Measurements from ENCODE around the gene TMCC1.
"Not testable (repeated sequence)": the region's sequence is repeated elsewhere in the genome, so short reads cannot be mapped to it uniquely, and the experiment has no call there.

TMCC1 gene

GRCh38 chr3:129764090-129764489, 129.4 kb downstream of the TMCC1 start:
- no peak for DNase-seq (ENCODE audit: low read depth)
- TF ChIP-seq CTCF (IDR thresholded peaks at IDR 0.05; ENCODE audit: insufficient read depth, low read depth, low read length, missing control alignments): no peak
- no peak overlapping the region for H3K4me3 ChIP-seq (ENCODE audit: low read length)

- no peak overlapping the region for H3K4me3 ChIP-seq (ENCODE audit: low read length)
- no peak for DNase-seq (ENCODE audit: low read depth)
- TF ChIP-seq CTCF (IDR thresholded peaks at IDR 0.05; ENCODE audit: insufficient read depth, low read depth, low read length, missing control alignments): no peak
These were observed 134.7 kb downstream of the TMCC1 start for GRCh38 chr3:129758785-129759320.

GRCh38 chr3:129758306-129758705, 135.2 kb downstream of the TMCC1 start:
- no peak for TF ChIP-seq CTCF (IDR thresholded peaks at IDR 0.05; ENCODE audit: insufficient read depth, low read depth, low read length, missing control alignments)
- H3K4me3 ChIP-seq (ENCODE audit: low read length): no peak overlapping the region
- DNase-seq (ENCODE audit: low read depth): no peak

GRCh38 chr3:129756871-129757270, 136.6 kb downstream of the TMCC1 start:
- TF ChIP-seq CTCF (IDR thresholded peaks at IDR 0.05; ENCODE audit: insufficient read depth, low read depth, low read length, missing control alignments): no peak
- H3K4me3 ChIP-seq (ENCODE audit: low read length): no peak overlapping the region
- no peak for DNase-seq (ENCODE audit: low read depth)

- not testable (repeated sequence) for H3K4me3 ChIP-seq (ENCODE audit: low read length)
- peak; percentile 48 for DNase-seq (ENCODE audit: low read depth)
These were observed 142.4 kb downstream of the TMCC1 start for GRCh38 chr3:129751105-129751504.

- peak; percentile 70 for DNase-seq (ENCODE audit: low read depth)
- no peak for TF ChIP-seq CTCF (IDR thresholded peaks at IDR 0.05; ENCODE audit: insufficient read depth, low read depth, low read length, missing control alignments)
- H3K4me3 ChIP-seq (ENCODE audit: low read length): no peak overlapping the region
These were observed 143.8 kb downstream of the TMCC1 start for GRCh38 chr3:129749692-129750091.

GRCh38 chr3:129747992-129748391, 145.5 kb downstream of the TMCC1 start:
- DNase-seq (ENCODE audit: low read depth): no peak
- no peak for TF ChIP-seq CTCF (IDR thresholded peaks at IDR 0.05; ENCODE audit: insufficient read depth, low read depth, low read length, missing control alignments)
- H3K4me3 ChIP-seq (ENCODE audit: low read length): no peak overlapping the region
